ENCODE results near the gene TRIP13. TPM values are rescaled to one million over a fixed set of nuclear protein-coding genes. Genes with fewer than 3 reads are reported as not detected.
"Not testable (repeated sequence)": the region's sequence is repeated elsewhere in the genome, so short reads cannot be mapped to it uniquely, and the experiment has no call there.

The TRIP13 gene
- total RNA-seq, 3 donors from 2014 or later: 0.96 to 2.3 (median 1.5) TPM

DNA sequence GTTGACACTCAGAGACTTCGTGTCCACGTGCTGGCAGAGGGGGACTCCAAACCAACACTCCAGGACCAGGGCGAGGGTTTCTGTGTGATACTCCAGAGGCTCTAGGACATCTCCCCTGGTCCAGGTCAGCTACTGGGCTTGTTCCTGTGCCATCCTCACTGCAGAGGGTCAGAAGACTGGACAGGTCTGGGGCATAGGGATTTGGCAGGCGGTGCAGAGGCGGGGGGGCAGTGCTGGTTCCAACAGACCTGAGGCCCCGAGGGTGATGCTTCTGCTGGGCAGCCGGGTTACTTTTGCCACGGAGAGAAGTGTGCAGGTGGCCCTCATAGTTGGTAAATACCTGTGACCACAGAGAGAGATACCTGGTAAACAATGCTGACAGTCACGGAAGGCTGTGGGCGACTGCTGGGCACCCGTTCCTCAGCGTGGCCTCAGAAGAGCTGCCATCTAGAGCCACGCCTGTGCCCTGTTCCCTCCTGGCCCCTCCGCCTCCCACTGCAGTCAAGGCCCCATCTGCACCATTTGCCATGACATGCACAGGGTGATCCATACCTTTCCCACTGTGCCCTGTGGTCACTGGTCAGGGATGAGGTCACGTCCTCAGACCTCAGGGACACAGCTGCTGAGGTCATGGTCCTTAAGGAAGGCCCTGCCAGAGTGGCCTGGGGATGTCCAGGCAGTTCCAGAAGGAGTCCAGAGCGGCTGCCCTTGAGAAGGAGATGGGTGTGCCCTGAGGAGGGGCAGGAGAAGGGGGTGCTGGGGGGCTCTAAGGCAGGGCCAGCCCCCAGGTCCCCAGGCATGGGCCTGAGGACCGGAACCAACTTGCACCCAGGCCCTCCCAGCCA lies 30.0 kb downstream of the TRIP13 start:
- peaks cover 0 to 10% of the 10 kb centered on the region in 2 donors for H3K27me3 ChIP-seq
- no peaks in the 10 kb centered on the region for H3K9me3 ChIP-seq
- TF ChIP-seq POLR2A (IDR thresholded peaks at IDR 0.05) (no peak), POLR2AphosphoS5 (IDR thresholded peaks at IDR 0.05) (no peak)
- TF ChIP-seq, protein P1, sequence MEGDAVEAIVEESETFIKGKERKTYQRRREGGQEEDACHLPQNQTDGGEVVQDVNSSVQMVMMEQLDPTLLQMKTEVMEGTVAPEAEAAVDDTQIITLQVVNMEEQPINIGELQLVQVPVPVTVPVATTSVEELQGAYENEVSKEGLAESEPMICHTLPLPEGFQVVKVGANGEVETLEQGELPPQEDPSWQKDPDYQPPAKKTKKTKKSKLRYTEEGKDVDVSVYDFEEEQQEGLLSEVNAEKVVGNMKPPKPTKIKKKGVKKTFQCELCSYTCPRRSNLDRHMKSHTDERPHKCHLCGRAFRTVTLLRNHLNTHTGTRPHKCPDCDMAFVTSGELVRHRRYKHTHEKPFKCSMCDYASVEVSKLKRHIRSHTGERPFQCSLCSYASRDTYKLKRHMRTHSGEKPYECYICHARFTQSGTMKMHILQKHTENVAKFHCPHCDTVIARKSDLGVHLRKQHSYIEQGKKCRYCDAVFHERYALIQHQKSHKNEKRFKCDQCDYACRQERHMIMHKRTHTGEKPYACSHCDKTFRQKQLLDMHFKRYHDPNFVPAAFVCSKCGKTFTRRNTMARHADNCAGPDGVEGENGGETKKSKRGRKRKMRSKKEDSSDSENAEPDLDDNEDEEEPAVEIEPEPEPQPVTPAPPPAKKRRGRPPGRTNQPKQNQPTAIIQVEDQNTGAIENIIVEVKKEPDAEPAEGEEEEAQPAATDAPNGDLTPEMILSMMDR (IDR thresholded peaks at IDR 0.05): no peak
- H3K36me3 ChIP-seq: no peaks in the 10 kb centered on the region
- H3K4me3 ChIP-seq: no peak overlapping the region
- no peak overlapping the region for H3K27ac ChIP-seq
- H3K4me1 ChIP-seq: peaks cover 0 to 4% of the 10 kb centered on the region in 2 donors
- intact Hi-C loops (cut with DNase I; ENCODE audit: low total_unique reads): loop anchor here (10.0 kb wide), 1 partner anchor 232 kb away; no protein-coding TSS in a partner anchor
- DNase-seq (ENCODE audit: low spot score in 2 of 2): no peak

DNA sequence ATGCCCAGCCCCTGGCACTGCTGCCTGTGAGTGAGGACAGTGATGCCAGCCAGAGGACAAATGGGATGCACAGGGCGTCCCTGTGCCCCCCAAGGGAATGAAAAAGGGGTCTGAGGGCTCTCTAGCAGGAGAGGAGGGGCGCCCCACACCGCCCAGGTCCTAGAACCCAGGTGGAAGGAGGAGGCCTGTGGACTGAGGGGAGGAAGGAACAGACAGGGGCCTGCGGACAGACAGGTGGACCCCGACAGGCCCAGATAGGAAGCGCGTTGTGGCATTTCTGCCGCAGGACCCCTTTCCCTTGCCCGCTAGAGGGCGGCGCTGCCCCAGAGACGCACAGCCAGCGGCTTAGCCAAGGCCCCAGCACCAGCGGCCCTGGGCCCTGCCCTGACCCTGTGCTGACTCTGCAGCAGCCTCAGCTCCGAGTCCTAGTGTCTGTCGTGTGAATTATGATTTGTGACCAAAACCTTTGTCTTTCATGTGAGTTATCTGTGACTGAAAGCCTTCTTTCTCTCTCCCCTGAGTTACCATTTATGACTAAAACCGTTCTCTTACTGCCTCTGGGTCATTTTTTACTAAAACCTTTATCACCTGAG lies 30.7 kb downstream of the TRIP13 start:
- no peaks in the 10 kb centered on the region for H3K9me3 ChIP-seq
- H3K36me3 ChIP-seq: no peaks in the 10 kb centered on the region
- H3K4me3 ChIP-seq: no peak overlapping the region
- H3K27me3 ChIP-seq: peaks cover 0 to 10% of the 10 kb centered on the region in 2 donors
- peak; percentile 53 to 78 for DNase-seq (ENCODE audit: low spot score in 2 of 2)
- TF ChIP-seq POLR2AphosphoS5 (IDR thresholded peaks at IDR 0.05) (peak in 1 of 3 donors; percentile 40), POLR2A (IDR thresholded peaks at IDR 0.05) (no peak)
- TF ChIP-seq, protein P1 (IDR thresholded peaks at IDR 0.05): peak; percentile 57 to 85 (median 82)
- intact Hi-C loops (cut with DNase I; ENCODE audit: low total_unique reads): loop anchor here (10.0 kb wide), 1 partner anchor 231 kb away; no protein-coding TSS in a partner anchor
- no peak overlapping the region for H3K27ac ChIP-seq
- H3K4me1 ChIP-seq: peaks cover 0 to 4% of the 10 kb centered on the region in 2 donors

DNA sequence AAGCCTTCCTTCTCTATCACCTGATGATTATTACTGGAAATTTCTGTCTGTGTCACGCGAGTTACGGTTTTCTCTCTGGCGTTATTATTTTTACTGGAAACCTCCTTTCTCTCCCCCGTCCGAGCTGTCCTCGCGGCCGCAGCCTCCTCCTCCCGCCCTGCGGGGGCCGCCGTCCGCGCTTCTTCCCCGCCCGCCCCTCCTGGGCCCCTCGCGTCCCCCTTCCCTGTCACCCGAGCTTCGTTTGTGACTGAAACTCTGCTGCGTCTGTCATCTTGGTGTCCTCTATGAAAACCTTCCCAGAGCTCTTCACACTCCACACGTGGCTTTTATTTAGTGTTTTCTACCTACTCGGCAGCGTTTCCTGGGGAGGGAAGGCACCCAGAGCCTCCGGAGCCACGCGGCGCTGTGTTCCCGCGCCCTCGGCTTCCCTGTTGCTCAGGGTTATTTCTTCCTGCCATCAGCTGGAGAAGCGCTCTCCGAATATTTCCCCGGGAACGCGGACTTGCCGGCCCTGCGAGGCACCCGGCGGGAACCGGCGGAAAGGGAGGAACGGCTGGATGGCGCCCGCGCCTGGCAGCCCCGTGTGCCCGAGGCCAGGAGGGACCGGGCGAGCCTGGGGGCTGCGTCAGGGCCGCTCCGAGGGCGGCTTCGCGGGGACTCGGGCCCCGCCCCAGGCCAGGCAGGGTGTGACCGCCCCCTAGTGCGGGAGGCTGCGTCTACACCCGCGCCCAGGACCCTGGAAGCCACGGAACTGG lies 33.9 kb downstream of the TRIP13 start:
- peak overlapping the region; percentile 23 to 65 (median 46) for H3K4me3 ChIP-seq
- H3K27me3 ChIP-seq: peaks cover 0 to 10% of the 10 kb centered on the region in 2 donors
- H3K4me1 ChIP-seq: peaks cover 0 to 4% of the 10 kb centered on the region in 2 donors
- no peaks in the 10 kb centered on the region for H3K9me3 ChIP-seq
- DNase-seq (ENCODE audit: low spot score in 2 of 2): no peak
- intact Hi-C loops (cut with DNase I; ENCODE audit: low total_unique reads): loop anchor here (10.0 kb wide), 1 partner anchor 228 kb away; no protein-coding TSS in a partner anchor
- no peak for TF ChIP-seq POLR2AphosphoS5 (IDR thresholded peaks at IDR 0.05)
- no peak for TF ChIP-seq POLR2A (IDR thresholded peaks at IDR 0.05)
- TF ChIP-seq, protein P1 (IDR thresholded peaks at IDR 0.05): peak in 1 of 3 donors; percentile 20
- no peaks in the 10 kb centered on the region for H3K36me3 ChIP-seq
- H3K27ac ChIP-seq: peak overlapping the region in 1 of 2 donors; percentile 5

DNA sequence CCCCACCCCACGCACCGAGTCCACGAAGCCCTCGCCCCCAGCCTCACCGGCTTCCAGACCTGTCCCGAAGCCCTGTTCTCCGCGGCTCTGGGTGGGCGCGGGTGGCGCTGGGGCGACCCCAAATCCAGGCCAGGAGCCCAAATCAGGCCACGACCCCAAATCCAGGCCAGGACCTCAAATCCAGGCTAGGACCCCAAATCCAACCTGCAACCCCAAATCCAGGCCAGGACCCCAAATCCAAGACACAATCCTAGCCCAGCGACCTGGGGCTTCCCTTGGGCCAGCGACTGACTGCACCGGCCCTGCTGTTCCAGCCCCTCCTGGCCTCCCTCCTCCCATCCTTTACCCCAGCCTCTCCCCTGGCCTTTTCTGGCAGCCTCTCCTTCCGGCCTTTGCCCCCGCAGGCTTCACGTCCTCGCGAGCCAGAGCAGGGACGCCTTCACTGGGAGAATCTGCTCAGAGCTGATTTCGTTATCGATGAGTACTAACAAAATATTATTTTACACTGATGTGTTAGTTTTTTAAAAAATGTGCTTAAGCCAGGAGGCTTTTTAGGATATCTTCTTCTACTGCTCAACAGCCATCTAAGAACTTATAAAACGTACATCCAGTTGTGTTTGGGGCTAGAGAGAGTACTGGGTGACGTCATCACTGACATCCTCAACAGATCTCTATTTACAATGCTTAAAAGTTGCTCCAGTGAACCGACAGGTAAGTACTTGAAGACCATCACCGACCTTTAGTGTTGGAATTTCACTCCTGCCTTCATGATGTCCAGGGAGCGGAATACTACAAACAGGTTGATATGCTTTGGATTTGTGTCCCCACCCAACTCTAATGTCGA lies 34.7 kb downstream of the TRIP13 start:
- no peak for TF ChIP-seq POLR2AphosphoS5 (IDR thresholded peaks at IDR 0.05)
- TF ChIP-seq, protein P1 (IDR thresholded peaks at IDR 0.05): no peak
- no peak for TF ChIP-seq POLR2A (IDR thresholded peaks at IDR 0.05)
- DNase-seq (ENCODE audit: low spot score in 2 of 2): no peak
- Histone ChIP-seq H3K36me3 (no peaks in the 10 kb centered on the region), H3K27ac (peak overlapping the region in 1 of 2 donors; percentile 5), H3K4me3 (peak overlapping the region; percentile 23 to 65 (median 46)), H3K4me1 (peaks cover 0 to 4% of the 10 kb centered on the region in 2 donors), H3K9me3 (no peaks in the 10 kb centered on the region), H3K27me3 (peaks cover 0 to 10% of the 10 kb centered on the region in 2 donors)
- intact Hi-C loops (cut with DNase I; ENCODE audit: low total_unique reads): loop anchor here (10.0 kb wide), 1 partner anchor 227 kb away; no protein-coding TSS in a partner anchor

DNA sequence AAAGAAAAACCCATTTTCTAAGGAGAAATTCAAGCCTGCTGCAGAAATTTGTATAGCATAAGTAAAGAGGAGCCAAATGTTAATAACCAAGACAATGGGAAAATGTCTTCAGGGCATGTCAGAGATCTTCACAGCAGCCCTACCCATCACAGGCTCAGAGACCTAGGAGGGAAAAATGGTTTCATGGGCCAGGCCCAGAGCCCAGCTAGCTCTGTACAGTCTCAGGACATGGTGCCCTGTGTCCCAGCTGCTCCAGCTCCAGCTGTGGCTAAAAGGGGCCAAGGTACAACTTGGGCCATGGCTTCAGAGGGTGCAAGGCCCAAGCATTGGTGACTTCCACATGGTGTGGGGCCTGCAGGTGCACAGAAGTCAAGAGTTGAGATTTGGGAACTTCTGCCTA lies 36.5 kb downstream of the TRIP13 start:
- H3K4me1 ChIP-seq; H3K9me3 ChIP-seq; DNase-seq (ENCODE audit: low spot score in 2 of 2); H3K27ac ChIP-seq; H3K36me3 ChIP-seq; H3K4me3 ChIP-seq: not testable (repeated sequence)
- peaks cover 0 to 10% of the 10 kb centered on the region in 2 donors for H3K27me3 ChIP-seq
- intact Hi-C loops (cut with DNase I; ENCODE audit: low total_unique reads): loop anchor here (10.0 kb wide), 1 partner anchor 226 kb away; no protein-coding TSS in a partner anchor
